SU-DHL-6 (cell line): Measurements from ENCODE around the gene ARID5B.

Source experiments
- H2AFZ ChIP-seq: fragments of 200-600 bp; sonication (generic); 2 replicates; pipeline ENCODE4 v1.6.1; 2014; ENCODE audit warnings: low read depth, mild to moderate bottlenecking, moderate library complexity, mixed read lengths, antibody characterized with exemption, low read length; ENCODE audit not compliant: severe bottlenecking
- H3F3A ChIP-seq: fragments of 200-600 bp; shearing (Covaris generic); 2 replicates; pipeline ENCODE4 v1.6.0; 2016; ENCODE audit warnings: antibody characterized with exemption, mild to moderate bottlenecking; ENCODE audit not compliant: insufficient read depth
- H3K27ac ChIP-seq: fragments of 200-600 bp; sonication (generic); 2 replicates; pipeline ENCODE4 v1.5.1; 2016; ENCODE audit warnings: low read depth, mild to moderate bottlenecking, low read length, moderate library complexity, mixed read lengths
- H3K27me3 ChIP-seq: fragments of 200-600 bp; sonication (generic), shearing (Covaris generic); 2 replicates; pipeline ENCODE4 v1.6.0; 2014; ENCODE audit warnings: mild to moderate bottlenecking, low read length
- H3K36me3 ChIP-seq: fragments of 200-600 bp; sonication (generic); 2 replicates; pipeline ENCODE4 v1.6.1; 2014; ENCODE audit warnings: mild to moderate bottlenecking, low read length, mixed read lengths
- H3K4me2 ChIP-seq: fragments of 300-600, 200-600 bp; shearing (Covaris generic), sonication (generic); 2 replicates; pipeline ENCODE4 v1.6.0; 2014; ENCODE audit warnings: low read length, low read depth, mild to moderate bottlenecking; ENCODE audit not compliant: poor library complexity, severe bottlenecking
- H3K4me3 ChIP-seq: fragments of 200-600 bp; sonication (generic); 2 replicates; pipeline ENCODE4 v1.5.1; 2014; ENCODE audit warnings: antibody characterized with exemption, low read length, mild to moderate bottlenecking, mixed read lengths; ENCODE audit not compliant: insufficient read depth, poor library complexity, severe bottlenecking
- H3K79me2 ChIP-seq: fragments of 200-600 bp; sonication (generic); 2 replicates; pipeline ENCODE4 v1.6.1; 2014; ENCODE audit warnings: mild to moderate bottlenecking, low read length, moderate library complexity; ENCODE audit not compliant: insufficient read depth
- H3K9ac ChIP-seq: fragments of 200-600 bp; sonication (generic); 2 replicates; pipeline ENCODE4 v1.7.0; 2014; ENCODE audit warnings: mild to moderate bottlenecking, low read length
- H3K9me2 ChIP-seq: fragments of 200-600 bp; sonication (generic); replicated peaks from 2 replicates; pipeline ENCODE4 v1.6.1; 2014; ENCODE audit warnings: low read length; ENCODE audit not compliant: insufficient read depth
- H3K9me3 ChIP-seq: fragments of 200-600 bp; sonication (generic); 2 replicates; pipeline ENCODE4 v1.6.1; 2014; ENCODE audit warnings: low read length, mixed read lengths; ENCODE audit not compliant: insufficient read depth
- H4K20me1 ChIP-seq: fragments of 200-600 bp; sonication (generic); 2 replicates; pipeline ENCODE4 v1.6.1; 2014; ENCODE audit warnings: low read depth, mild to moderate bottlenecking, antibody characterized with exemption, low read length, moderate library complexity, mixed read lengths
- EZH2phosphoT487 ChIP-seq: fragments of 200-600 bp; sonication (generic), shearing (Covaris generic); conservative IDR thresholded peaks from 2 replicates; pipeline ENCODE4 v1.6.1; 2018; ENCODE audit warnings: mild to moderate bottlenecking, antibody characterized with exemption, low read length, moderate library complexity, mixed read lengths
- TF ChIP-seq, protein P1 (sequence below): fragments of 200-600 bp; sonication (generic); IDR thresholded peaks from one replicate; pipeline ENCODE4 v1.5.1; 2017; ENCODE audit warnings: antibody characterized with exemption, mild to moderate bottlenecking, low read length, moderate library complexity; ENCODE audit not compliant: insufficient read depth, poor library complexity, severe bottlenecking

Gene ARID5B

GRCh38 chr10:61871487-61871886, 30.0 kb upstream of the ARID5B start:
- Histone ChIP-seq H3K36me3 (no peaks in the 10 kb centered on the region), H3K27ac (no peak overlapping the region), H3K79me2 (no peaks in the 10 kb centered on the region), H4K20me1 (no peaks in the 10 kb centered on the region), H3K4me3 (no peak overlapping the region), H3K27me3 (no peaks in the 10 kb centered on the region), H3K4me2 (no peak overlapping the region), H3K9ac (no peak overlapping the region), H2AFZ (no peak overlapping the region), H3K9me3 (no peaks in the 10 kb centered on the region), H3K9me2 (no peaks in the 10 kb centered on the region), H3F3A (no peaks in the 10 kb centered on the region)
- TF ChIP-seq, protein P1, sequence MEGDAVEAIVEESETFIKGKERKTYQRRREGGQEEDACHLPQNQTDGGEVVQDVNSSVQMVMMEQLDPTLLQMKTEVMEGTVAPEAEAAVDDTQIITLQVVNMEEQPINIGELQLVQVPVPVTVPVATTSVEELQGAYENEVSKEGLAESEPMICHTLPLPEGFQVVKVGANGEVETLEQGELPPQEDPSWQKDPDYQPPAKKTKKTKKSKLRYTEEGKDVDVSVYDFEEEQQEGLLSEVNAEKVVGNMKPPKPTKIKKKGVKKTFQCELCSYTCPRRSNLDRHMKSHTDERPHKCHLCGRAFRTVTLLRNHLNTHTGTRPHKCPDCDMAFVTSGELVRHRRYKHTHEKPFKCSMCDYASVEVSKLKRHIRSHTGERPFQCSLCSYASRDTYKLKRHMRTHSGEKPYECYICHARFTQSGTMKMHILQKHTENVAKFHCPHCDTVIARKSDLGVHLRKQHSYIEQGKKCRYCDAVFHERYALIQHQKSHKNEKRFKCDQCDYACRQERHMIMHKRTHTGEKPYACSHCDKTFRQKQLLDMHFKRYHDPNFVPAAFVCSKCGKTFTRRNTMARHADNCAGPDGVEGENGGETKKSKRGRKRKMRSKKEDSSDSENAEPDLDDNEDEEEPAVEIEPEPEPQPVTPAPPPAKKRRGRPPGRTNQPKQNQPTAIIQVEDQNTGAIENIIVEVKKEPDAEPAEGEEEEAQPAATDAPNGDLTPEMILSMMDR: no peak
- no peak for TF ChIP-seq EZH2phosphoT487

DNA sequence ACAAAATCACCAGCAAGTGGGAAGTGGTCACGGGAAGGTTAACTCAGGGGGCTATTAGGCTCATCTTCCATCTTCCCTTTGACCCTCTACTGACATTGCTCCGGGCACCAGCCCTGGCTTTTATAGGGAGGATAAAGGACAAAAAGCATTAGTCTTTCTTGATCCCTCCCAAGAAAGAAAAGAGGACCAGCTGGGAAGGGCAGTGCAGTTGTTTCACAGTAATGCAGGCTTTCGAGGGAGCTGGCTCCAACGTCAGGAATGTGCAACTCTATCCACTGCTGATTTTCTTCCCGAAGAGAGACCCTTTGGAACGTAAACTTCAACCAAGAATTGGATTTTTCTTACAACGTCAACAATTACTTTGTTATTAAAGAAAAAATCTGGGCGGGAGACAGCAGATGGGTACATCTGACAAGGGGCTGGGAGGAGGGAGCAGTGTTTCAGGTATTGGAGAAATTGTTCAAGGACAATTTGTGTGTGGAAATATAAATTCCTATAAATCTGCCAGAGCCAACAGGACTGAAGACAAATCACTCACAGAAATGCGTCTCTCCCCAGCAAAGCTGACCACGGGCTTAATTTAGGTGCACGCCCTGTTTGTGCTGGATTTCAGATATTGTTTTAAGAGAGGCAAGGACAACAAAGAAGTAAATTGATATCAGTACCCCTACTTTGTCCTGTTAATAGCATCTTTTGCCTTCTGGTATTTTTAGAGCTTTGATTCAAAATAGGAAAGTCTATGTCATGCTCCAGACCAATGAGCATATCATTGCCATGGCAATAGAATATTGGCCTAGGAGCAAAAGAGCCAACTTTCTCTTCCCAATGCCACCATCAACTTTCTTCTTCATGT, 23.4 kb upstream of the ARID5B start:
- no peak for TF ChIP-seq EZH2phosphoT487
- TF ChIP-seq, protein P1: no peak
- H3K4me3 ChIP-seq: no peak overlapping the region
- no peak overlapping the region for H3K27ac ChIP-seq
- no peak overlapping the region for H3K4me2 ChIP-seq
- no peaks in the 10 kb centered on the region for H4K20me1 ChIP-seq
- no peaks in the 10 kb centered on the region for H3K36me3 ChIP-seq
- no peak overlapping the region for H2AFZ ChIP-seq
- no peaks in the 10 kb centered on the region for H3F3A ChIP-seq
- no peaks in the 10 kb centered on the region for H3K9me2 ChIP-seq
- H3K9me3 ChIP-seq: no peaks in the 10 kb centered on the region
- H3K79me2 ChIP-seq: no peaks in the 10 kb centered on the region
- H3K9ac ChIP-seq: no peak overlapping the region
- H3K27me3 ChIP-seq: no peaks in the 10 kb centered on the region

DNA sequence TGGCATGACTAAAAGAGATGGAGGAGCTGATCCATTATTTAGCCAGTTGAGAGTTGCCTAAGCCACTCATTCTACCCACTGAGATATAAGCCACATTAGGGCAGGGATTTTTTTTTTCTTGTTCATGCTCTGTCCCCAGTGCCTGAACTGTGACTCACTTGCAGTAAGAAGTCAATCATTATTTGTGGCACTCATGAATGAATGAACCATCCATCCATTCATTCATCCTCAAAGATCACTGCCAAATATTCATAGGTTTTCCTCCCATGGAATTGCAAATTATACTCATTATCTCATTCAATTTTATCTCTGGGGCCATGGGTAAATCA, 22.8 kb upstream of the ARID5B start:
- Histone ChIP-seq H2AFZ (no peak overlapping the region), H3K9me2 (no peaks in the 10 kb centered on the region), H3K27me3 (no peaks in the 10 kb centered on the region), H3K27ac (no peak overlapping the region), H4K20me1 (no peaks in the 10 kb centered on the region), H3K9me3 (no peaks in the 10 kb centered on the region), H3F3A (no peaks in the 10 kb centered on the region), H3K36me3 (no peaks in the 10 kb centered on the region), H3K4me3 (no peak overlapping the region), H3K4me2 (no peak overlapping the region), H3K9ac (no peak overlapping the region), H3K79me2 (no peaks in the 10 kb centered on the region)
- TF ChIP-seq, protein P1: no peak
- no peak for TF ChIP-seq EZH2phosphoT487
